ENCODE measurements around the gene SLC25A25. TPM values are rescaled to one million over a fixed set of nuclear protein-coding genes. Genes with fewer than 3 reads are reported as not detected.

The SLC25A25 gene
- total and polyA plus RNA-seq, 12 donors = 11.4 to 60.6 (median 15.6) TPM

GRCh38 chr9:128101690-128102089 lies 33.7 kb downstream of the SLC25A25 start:
- Histone ChIP-seq H3K27ac (peak overlapping the region in 3 of 5 donors; percentile 24 to 98 (median 92)), H3K27me3 (no peaks in the 10 kb centered on the region), H3K4me3 (no peak overlapping the region), H3K36me3 (replicated peaks in 1 of 2) (peaks cover 0 to 54% of the 10 kb centered on the region in 2 donors), H3K4me1 (replicated peaks in 1 of 2) (peaks cover 47 to 67% of the 10 kb centered on the region in 2 donors), H3K9me3 (replicated peaks in 1 of 3) (no peaks in the 10 kb centered on the region)
- WGBS, 4 donors = 64 to 84% (median 79%) methylated on average over 5 to 20 of the region's 20 CpGs
- TF ChIP-seq CTCF (IDR thresholded peaks at IDR 0.05) (no peak), POLR2A (IDR thresholded peaks at IDR 0.05) (no peak)
- intact Hi-C loops (cut with DNase I) = no loop called here
- peak in 3 of 7 donors; percentile 54 to 70 (median 60) for DNase-seq

GRCh38 chr9:128102196-128102595 lies 34.2 kb downstream of the SLC25A25 start:
- Histone ChIP-seq H3K4me1 (replicated peaks in 1 of 2) (peaks cover 47 to 63% of the 10 kb centered on the region in 2 donors), H3K36me3 (replicated peaks in 1 of 2) (peaks cover 0 to 59% of the 10 kb centered on the region in 2 donors), H3K27me3 (no peaks in the 10 kb centered on the region), H3K4me3 (no peak overlapping the region), H3K27ac (peak overlapping the region in 3 of 5 donors; percentile 24 to 98 (median 92)), H3K9me3 (replicated peaks in 1 of 3) (no peaks in the 10 kb centered on the region)
- DNase-seq = no peak
- TF ChIP-seq CTCF (IDR thresholded peaks at IDR 0.05) = no peak
- TF ChIP-seq POLR2A (IDR thresholded peaks at IDR 0.05) = no peak
- 83 to 87% (median 86%) methylated on average over 9 to 13 of the region's 13 CpGs for WGBS, 4 donors
- intact Hi-C loops (cut with DNase I) = no loop called here

GRCh38 chr9:128102861-128103588 lies 35.0 kb downstream of the SLC25A25 start:
- TF ChIP-seq POLR2A (IDR thresholded peaks at IDR 0.05) (no peak), CTCF (IDR thresholded peaks at IDR 0.05) (no peak)
- no peak overlapping the region for H3K4me3 ChIP-seq
- no peaks in the 10 kb centered on the region for H3K27me3 ChIP-seq
- peak in 6 of 7 donors; percentile 55 to 84 (median 64) for DNase-seq
- H3K36me3 ChIP-seq (replicated peaks in 1 of 2) = peaks cover 0 to 67% of the 10 kb centered on the region in 2 donors
- H3K9me3 ChIP-seq (replicated peaks in 1 of 3) = no peaks in the 10 kb centered on the region
- intact Hi-C loops (cut with DNase I) = no loop called here
- peak overlapping the region in 3 of 5 donors; percentile 55 to 98 (median 92) for H3K27ac ChIP-seq
- H3K4me1 ChIP-seq (replicated peaks in 1 of 2) = peaks cover 42 to 55% of the 10 kb centered on the region in 2 donors
- WGBS, 4 donors = 81 to 90% (median 86%) methylated on average over 16 to 23 of the region's 23 CpGs

GRCh38 chr9:128103589-128103962 lies 35.5 kb downstream of the SLC25A25 start:
- no peak for DNase-seq
- H3K36me3 ChIP-seq (replicated peaks in 1 of 2) = peaks cover 0 to 73% of the 10 kb centered on the region in 2 donors
- H3K27ac ChIP-seq = peak overlapping the region in 4 of 5 donors; percentile 10 to 98 (median 74)
- intact Hi-C loops (cut with DNase I) = no loop called here
- TF ChIP-seq POLR2A (IDR thresholded peaks at IDR 0.05) = no peak
- H3K9me3 ChIP-seq (replicated peaks in 1 of 3) = no peaks in the 10 kb centered on the region
- H3K27me3 ChIP-seq = no peaks in the 10 kb centered on the region
- no peak overlapping the region for H3K4me3 ChIP-seq
- H3K4me1 ChIP-seq (replicated peaks in 1 of 2) = peaks cover 39 to 51% of the 10 kb centered on the region in 2 donors
- WGBS, 4 donors = 43 to 69% (median 66%) methylated on average over 6 to 8 of the region's 8 CpGs

Measured in adrenal gland (tissue), 12 donors.